GM12864 (cell line): ENCODE data around the gene KCNQ1OT1.

Experiments used
- DNase-seq: peaks from one replicate; pipeline ENCODE4 v3.0.0-alpha.2; 2011; ENCODE audit warnings: low read depth
- H3K4me3 ChIP-seq: 2 replicates; pipeline ENCODE4 v1.5.1; 2011; ENCODE audit warnings: mild to moderate bottlenecking, low read depth, low read length, control low read depth
- CTCF ChIP-seq: IDR thresholded peaks from 2 replicates; pipeline ENCODE4 v1.5.1; 2011; ENCODE audit warnings: low read depth, mild to moderate bottlenecking, moderate library complexity, low read length, control low read depth, inconsistent platforms; ENCODE audit errors: missing control alignments

The KCNQ1OT1 gene

GRCh38 chr11:2571598-2572281, 128.1 kb downstream of the KCNQ1OT1 start:
- no peak for TF ChIP-seq CTCF
- no peak overlapping the region for H3K4me3 ChIP-seq
- no peak for DNase-seq

- no peak overlapping the region for H3K4me3 ChIP-seq
- no peak for DNase-seq
- no peak for TF ChIP-seq CTCF
These were observed 128.8 kb downstream of the KCNQ1OT1 start for GRCh38 chr11:2570841-2571597.

GRCh38 chr11:2570211-2570811, 129.5 kb downstream of the KCNQ1OT1 start:
- no peak for DNase-seq
- H3K4me3 ChIP-seq: no peak overlapping the region
- TF ChIP-seq CTCF: no peak

- no peak for DNase-seq
- no peak for TF ChIP-seq CTCF
- H3K4me3 ChIP-seq: no peak overlapping the region
These were observed 130.0 kb downstream of the KCNQ1OT1 start for GRCh38 chr11:2569731-2570210.

- DNase-seq: no peak
- no peak for TF ChIP-seq CTCF
- no peak overlapping the region for H3K4me3 ChIP-seq
These were observed 130.5 kb downstream of the KCNQ1OT1 start for GRCh38 chr11:2569321-2569721.

- no peak for DNase-seq
- H3K4me3 ChIP-seq: no peak overlapping the region
- TF ChIP-seq CTCF: no peak
These were observed 132.6 kb downstream of the KCNQ1OT1 start for GRCh38 chr11:2567026-2567671.
